CD4-positive, CD25-positive, alpha-beta regulatory T cell (primary cell): ENCODE measurements around the gene OR52E6. TPM values are rescaled to one million over a fixed set of nuclear protein-coding genes. Genes with fewer than 3 reads are reported as not detected.

Experiments
- ATAC-seq, 2 donors: fragments of 150-1000 bp; cut with Tn5 transposase; one replicate each; pipeline ENCODE4 v1.10.0; 2021; ENCODE audit warnings: low read depth in 2 of 2, moderate number of reproducible peaks in 2 of 2, moderate library complexity in 1 of 2
- DNase-seq, 3 donors: peaks; one replicate each; pipeline versions ENCODE4 v3.0.0 to v3.0.0-alpha.2; 2012 to 2022; ENCODE audit warnings: mixed read lengths in 1 of 3
- H3K27ac ChIP-seq: one replicate; pipeline ENCODE4 v1.7.0; 2013; ENCODE audit warnings: mild to moderate bottlenecking, low read length; ENCODE audit not compliant: insufficient read depth, poor library complexity, severe bottlenecking
- H3K27me3 ChIP-seq: one replicate; pipeline ENCODE4 v1.7.0; 2013; ENCODE audit warnings: low read length; ENCODE audit not compliant: control insufficient read depth, insufficient read depth
- H3K36me3 ChIP-seq: one replicate; pipeline ENCODE4 v1.7.0; 2013; ENCODE audit warnings: mild to moderate bottlenecking, low read length, moderate library complexity; ENCODE audit not compliant: control insufficient read depth, insufficient read depth
- H3K4me1 ChIP-seq: 2 replicates; pipeline ENCODE4 v1.7.0; 2013; ENCODE audit warnings: mild to moderate bottlenecking, low read length; ENCODE audit not compliant: insufficient read depth, control insufficient read depth, poor library complexity, severe bottlenecking
- H3K4me3 ChIP-seq: one replicate; pipeline ENCODE4 v1.7.0; 2013; ENCODE audit warnings: low read depth, mild to moderate bottlenecking, low read length, moderate library complexity
- H3K9me3 ChIP-seq, 2 experiments: 1 replicate in 1 of 2; 2 replicates in 1 of 2; pipeline ENCODE4 v1.7.0; 2013; ENCODE audit warnings: low read length in 2 of 2, mild to moderate bottlenecking in 1 of 2, moderate library complexity in 1 of 2; ENCODE audit not compliant: control insufficient read depth in 2 of 2
- H3K27ac Mint-ChIP-seq, 3 donors: one replicate each; pipeline ENCODE4 v1.8.0; 2020 to 2022; ENCODE audit warnings: mild to moderate bottlenecking in 3 of 3, mixed read lengths in 3 of 3, moderate library complexity in 2 of 3
- H3K27me3 Mint-ChIP-seq: one replicate; pipeline ENCODE4 v1.8.0; 2022; ENCODE audit warnings: mild to moderate bottlenecking, mixed read lengths
- H3K36me3 Mint-ChIP-seq: one replicate; pipeline ENCODE4 v1.8.0; 2020; ENCODE audit warnings: mixed read lengths
- H3K4me1 Mint-ChIP-seq, 4 donors: one replicate each; pipeline ENCODE4 v1.8.0; 2020 to 2022; ENCODE audit warnings: mixed read lengths in 4 of 4, mild to moderate bottlenecking in 1 of 4
- H3K4me3 Mint-ChIP-seq, 4 donors: one replicate each; pipeline ENCODE4 v1.8.0; 2020 to 2022; ENCODE audit warnings: mild to moderate bottlenecking in 4 of 4, mixed read lengths in 4 of 4, moderate library complexity in 3 of 4
- H3K9me3 Mint-ChIP-seq, 7 donors: one replicate each; pipeline ENCODE4 v1.8.0; 2020 to 2022; ENCODE audit warnings: mixed read lengths in 7 of 7, mild to moderate bottlenecking in 3 of 7, moderate library complexity in 2 of 7
- polyA plus RNA-seq, 4 donors: library from polyadenylated mRNA; unstranded; fragments of 300-500 nt; fragmentation: Illumina TruSeq; gene quantifications; one replicate each; pipeline ENCODE4 v1.2.3, GENCODE V29; 2021
- total RNA-seq: library from RNA; stranded (reverse); gene quantifications from one replicate; pipeline ENCODE4 v1.2.3, GENCODE V29; 2022

OR52E6 gene
- total and polyA plus RNA-seq, 5 donors from 2014 or later = not detected

- ATAC-seq (no peak), DNase-seq (no peak)
- no peaks in the 10 kb centered on the region for H3K4me1 ChIP-seq
- H3K9me3 ChIP-seq = no peaks in the 10 kb centered on the region
- no peaks in the 10 kb centered on the region for H3K36me3 ChIP-seq
- no peak overlapping the region for H3K27ac ChIP-seq
- peaks cover 8% of the 10 kb centered on the region for H3K27me3 ChIP-seq
- no peaks in the 10 kb centered on the region for H3K36me3 Mint-ChIP-seq
- H3K27ac Mint-ChIP-seq = no peak overlapping the region
- no peak overlapping the region for H3K4me3 ChIP-seq
- no peaks in the 10 kb centered on the region for H3K4me1 Mint-ChIP-seq
- peaks cover 0 to 1% (median 0%) of the 10 kb centered on the region in 7 donors for H3K9me3 Mint-ChIP-seq
- H3K27me3 Mint-ChIP-seq = peaks cover 20% of the 10 kb centered on the region
- H3K4me3 Mint-ChIP-seq = no peak overlapping the region
Observed at GRCh38 chr11:5796541-5796940, 45.2 kb downstream of the OR52E6 start.

GRCh38 chr11:5791165-5791564 is 50.5 kb downstream of the OR52E6 start, which contains the start of gene OR52N1:
TSS of gene OR52N1 (minus strand) at chr11:5791265. CDS start at chr11:5788816, 2,449 bp downstream.
- Mint-ChIP-seq H3K27me3 (peaks cover 6% of the 10 kb centered on the region), H3K9me3 (peaks cover 0 to 1% (median 0%) of the 10 kb centered on the region in 7 donors), H3K27ac (no peak within 1 kb of the TSS), H3K4me3 (no peak within 1 kb of the TSS), H3K36me3 (no peaks in the 10 kb centered on the region), H3K4me1 (no peaks in the 10 kb centered on the region)
- H3K36me3 ChIP-seq = no peaks in the 10 kb centered on the region
- ATAC-seq = no peak
- no peak within 1 kb of the TSS for H3K4me3 ChIP-seq
- no peak for DNase-seq
- H3K9me3 ChIP-seq = no peaks in the 10 kb centered on the region
- no peaks in the 10 kb centered on the region for H3K4me1 ChIP-seq
- H3K27ac ChIP-seq = no peak within 1 kb of the TSS
- no peaks in the 10 kb centered on the region for H3K27me3 ChIP-seq

Other genes with a start within 250 kb of the OR52E6 start
- not detected for gene TRIM6, start 245.3 kb downstream of the OR52E6 start, total RNA-seq
- under 1 TPM in 1 of 4 donors, not detected in 3; 0.91 TPM for gene TRIM6, start 245.3 kb downstream of the OR52E6 start, polyA plus RNA-seq
- 9.8 TPM for gene TRIM34, start 216.9 kb downstream of the OR52E6 start, total RNA-seq
- 10 to 100 TPM; 17.5 to 21.3 (median 19.5) TPM for gene TRIM34, start 216.9 kb downstream of the OR52E6 start, polyA plus RNA-seq
- 15.2 TPM for gene TRIM5, start 156.8 kb downstream of the OR52E6 start, total RNA-seq
- 1 to 10 TPM; 6.0 to 7.7 (median 7.5) TPM for gene TRIM5, start 156.8 kb downstream of the OR52E6 start, polyA plus RNA-seq
- 378 TPM for gene TRIM22, start 152.1 kb downstream of the OR52E6 start, total RNA-seq
- 100 to 1,000 TPM; 233 to 336 (median 250) TPM for gene TRIM22, start 152.1 kb downstream of the OR52E6 start, polyA plus RNA-seq
- not detected for gene OR56B1, start 105.4 kb downstream of the OR52E6 start, total RNA-seq
- under 1 TPM in 1 of 4 donors, not detected in 3; 0.09 TPM for gene OR56B1, start 105.4 kb downstream of the OR52E6 start, polyA plus RNA-seq
- 1.6 TPM for gene OR52N4, start 87.7 kb downstream of the OR52E6 start, total RNA-seq
- gene OR52N4, start 87.7 kb downstream of the OR52E6 start, polyA plus RNA-seq = 1 to 10 TPM in 2 of 4 donors, under 1 TPM in 1, not detected in 1; 0.79 to 2.7 (median 1.3) TPM
- gene OR52N5, start 58.5 kb downstream of the OR52E6 start, total RNA-seq = not detected
- gene OR52N5, start 58.5 kb downstream of the OR52E6 start, polyA plus RNA-seq = not detected
- gene OR52N1, start 50.6 kb downstream of the OR52E6 start, total RNA-seq = not detected
- not detected for gene OR52N1, start 50.6 kb downstream of the OR52E6 start, polyA plus RNA-seq
- gene OR52N2, start 33.0 kb downstream of the OR52E6 start, total RNA-seq = not detected
- gene OR52N2, start 33.0 kb downstream of the OR52E6 start, polyA plus RNA-seq = not detected
- gene OR52E8, start 15.8 kb upstream of the OR52E6 start, total RNA-seq = not detected
- gene OR52E8, start 15.8 kb upstream of the OR52E6 start, polyA plus RNA-seq = not detected
- gene OR52E4, start 38.7 kb upstream of the OR52E6 start, total RNA-seq = not detected
- gene OR52E4, start 38.7 kb upstream of the OR52E6 start, polyA plus RNA-seq = not detected
- not detected for gene OR52E5, start 51.3 kb upstream of the OR52E6 start, total RNA-seq
- gene OR52E5, start 51.3 kb upstream of the OR52E6 start, polyA plus RNA-seq = not detected
- not detected for gene OR56A3, start 100.4 kb upstream of the OR52E6 start, total RNA-seq
- not detected for gene OR56A3, start 100.4 kb upstream of the OR52E6 start, polyA plus RNA-seq
- not detected for gene OR56A5, start 126.6 kb upstream of the OR52E6 start, total RNA-seq
- not detected for gene OR56A5, start 126.6 kb upstream of the OR52E6 start, polyA plus RNA-seq
- not detected for gene OR52L1, start 145.1 kb upstream of the OR52E6 start, total RNA-seq
- not detected for gene OR52L1, start 145.1 kb upstream of the OR52E6 start, polyA plus RNA-seq
- not detected for gene OR56A4, start 165.0 kb upstream of the OR52E6 start, total RNA-seq
- gene OR56A4, start 165.0 kb upstream of the OR52E6 start, polyA plus RNA-seq = not detected
- not detected for gene OR56A1, start 188.9 kb upstream of the OR52E6 start, total RNA-seq
- gene OR56A1, start 188.9 kb upstream of the OR52E6 start, polyA plus RNA-seq = not detected